Stimulated activated CD8-positive, alpha-beta memory T cell treated with anti-CD3 and anti-CD28 coated beads, Interleukin-12 subunit alpha, Interleukin-12 subunit beta, amount 100 ng/mL, for 24 hours (primary cell): ENCODE data around the gene CGB5.
A peak's percentile ranks its signal among the peaks of the same experiment; 100 is the strongest.
"Not testable (repeated sequence)": the region's sequence is repeated elsewhere in the genome, so short reads cannot be mapped to it uniquely, and the experiment has no call there.

Experiments
- DNase-seq: peaks from one replicate; pipeline ENCODE4 v3.0.0-alpha.2; 2020; ENCODE audit errors: extremely low read depth

Gene CGB5

DNA sequence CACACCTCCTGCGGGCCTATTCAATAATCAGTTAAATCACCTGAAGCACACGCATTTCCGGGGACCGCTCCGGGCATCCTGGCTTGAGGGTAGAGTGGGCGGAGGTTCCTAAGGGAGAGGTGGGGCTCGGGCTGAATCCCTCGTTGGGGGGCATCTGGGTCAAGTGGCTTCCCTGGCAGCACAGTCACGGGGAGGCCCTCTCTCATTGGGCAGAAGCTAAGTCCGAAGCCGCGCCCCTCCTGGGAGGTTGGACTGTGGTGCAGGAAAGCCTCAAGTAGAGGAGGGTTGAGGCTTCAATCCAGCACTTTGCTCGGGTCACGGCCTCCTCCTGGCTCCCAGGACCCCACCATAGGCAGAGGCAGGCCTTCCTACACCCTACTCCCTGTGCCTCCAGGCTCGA lies at the start of gene CGB5:
Gene CGB5, plus strand, starts transcription at position 301 of the 400 bp plus-strand sequence. CDS start 362 bp downstream, outside the sequence.
- DNase-seq, result not testable (repeated sequence)

DNA sequence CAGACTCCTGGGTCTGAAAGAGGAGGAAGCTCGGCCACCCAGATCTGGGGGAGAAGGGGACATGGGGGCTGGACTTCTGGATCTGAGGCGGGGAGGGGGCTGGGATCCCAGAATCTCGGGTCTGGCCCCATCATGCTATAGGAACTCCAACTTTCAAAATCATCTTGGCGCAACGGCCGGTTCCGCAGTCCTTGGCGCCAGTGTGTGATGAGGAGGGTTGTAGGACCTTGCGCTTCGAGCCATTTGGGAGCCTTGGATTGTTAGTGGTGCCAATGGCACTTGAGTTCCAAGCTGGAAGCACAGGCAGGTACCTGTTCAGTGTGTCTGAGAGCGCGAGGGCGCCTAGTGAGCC lies 49.6 kb upstream of the CGB5 start:
- no peak for DNase-seq

DNA sequence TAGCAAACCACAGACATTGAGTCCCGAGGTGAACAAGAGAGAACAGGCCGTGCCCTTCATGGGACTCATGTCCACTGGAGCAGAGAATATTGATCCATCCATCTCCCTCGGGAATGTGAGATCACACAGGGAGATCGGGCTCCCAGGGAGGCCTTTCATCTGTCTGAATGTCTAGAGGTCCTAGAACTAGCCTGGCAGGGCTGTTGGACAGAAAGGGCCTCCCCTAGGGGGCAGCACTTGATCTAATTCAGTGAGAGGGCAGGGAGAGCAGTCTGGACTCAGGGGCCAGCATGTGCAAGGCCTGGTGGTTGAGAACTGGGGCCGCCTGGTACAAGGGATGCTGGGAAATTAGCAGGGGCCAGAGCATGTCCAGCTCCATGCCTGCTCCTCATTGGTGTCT lies 45.7 kb upstream of the CGB5 start:
- no peak for DNase-seq

GRCh38 chr19:48999481-49000325 lies 43.9 kb upstream of the CGB5 start:
- DNase-seq, result peak; percentile 31

- no peak for DNase-seq
These were observed 39.5 kb upstream of the CGB5 start for GRCh38 chr19:49004133-49004532.

GRCh38 chr19:49004964-49005614 lies 38.6 kb upstream of the CGB5 start:
- no peak for DNase-seq

GRCh38 chr19:49006905-49007304 lies 36.7 kb upstream of the CGB5 start:
- no peak for DNase-seq

DNA sequence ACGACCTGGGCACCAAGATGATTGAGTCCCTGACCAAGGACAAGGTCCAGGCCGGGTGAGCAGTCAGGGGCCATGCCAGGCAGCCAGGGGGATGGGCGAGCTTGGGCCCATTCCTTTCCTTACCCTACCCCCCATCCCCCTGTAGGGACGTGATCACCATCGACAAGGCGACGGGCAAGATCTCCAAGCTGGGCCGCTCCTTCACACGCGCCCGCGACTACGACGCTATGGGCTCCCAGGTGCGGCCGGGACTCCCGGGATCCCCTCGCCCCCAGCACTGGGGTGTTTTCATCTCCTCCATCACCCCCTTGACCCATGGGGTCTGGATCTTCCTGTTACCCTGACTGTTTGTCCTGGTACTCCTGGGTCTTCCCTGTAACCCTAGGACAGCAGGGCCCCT lies 33.8 kb upstream of the CGB5 start:
- no peak for DNase-seq

GRCh38 chr19:49010453-49010852 lies 33.2 kb upstream of the CGB5 start:
- no peak for DNase-seq

GRCh38 chr19:49011194-49011593 lies 32.5 kb upstream of the CGB5 start:
- no peak for DNase-seq

- DNase-seq, result no peak
These were observed 29.4 kb upstream of the CGB5 start for GRCh38 chr19:49014123-49014869.

GRCh38 chr19:49014870-49015255 lies 28.8 kb upstream of the CGB5 start:
- no peak for DNase-seq

GRCh38 chr19:49016067-49016839 lies 27.4 kb upstream of the CGB5 start:
- DNase-seq, result no peak

- DNase-seq, result no peak
These were observed 26.5 kb upstream of the CGB5 start, which contains the start of gene LHB for GRCh38 chr19:49017041-49017665. TSS of gene LHB (minus strand) at chr19:49017091. CDS start at chr19:49017081, 10 bp downstream.

DNA sequence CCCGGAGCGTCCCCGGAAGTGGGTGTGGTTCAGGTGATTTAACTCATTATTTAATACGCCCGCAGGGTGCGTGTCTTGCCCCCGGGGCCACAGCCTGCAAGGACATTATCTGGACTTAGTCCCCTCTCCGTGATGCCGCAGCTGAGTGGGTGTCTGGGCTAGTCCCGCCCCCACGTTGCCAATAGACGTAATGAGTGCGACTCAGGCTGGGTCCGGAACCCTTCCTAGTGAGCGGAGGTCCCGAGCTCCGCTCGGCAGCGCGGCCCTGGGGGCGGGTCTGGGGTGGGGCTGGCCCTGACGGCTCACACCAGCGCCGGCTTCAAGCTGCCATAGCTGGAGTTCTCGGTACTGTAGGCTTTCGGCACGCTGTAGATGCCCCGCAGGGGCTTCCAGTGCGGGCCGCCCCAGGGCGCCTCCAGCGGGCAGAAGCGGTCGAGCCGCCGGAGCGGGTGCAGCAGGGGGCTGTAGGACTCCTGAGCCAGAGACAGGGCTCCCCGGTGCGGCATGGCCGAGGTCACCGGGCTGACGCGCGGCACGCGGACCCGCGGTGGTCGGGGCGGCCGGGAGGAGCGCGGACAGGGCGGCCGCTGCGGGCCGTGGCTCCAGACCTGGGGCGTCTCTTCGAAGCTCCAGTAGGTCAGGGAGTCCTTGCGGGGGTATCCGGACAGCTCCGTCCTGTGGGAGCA lies 25.8 kb upstream of the CGB5 start:
- no peak for DNase-seq

GRCh38 chr19:49018388-49019241 lies 25.0 kb upstream of the CGB5 start:
- not testable (repeated sequence) for DNase-seq

DNA sequence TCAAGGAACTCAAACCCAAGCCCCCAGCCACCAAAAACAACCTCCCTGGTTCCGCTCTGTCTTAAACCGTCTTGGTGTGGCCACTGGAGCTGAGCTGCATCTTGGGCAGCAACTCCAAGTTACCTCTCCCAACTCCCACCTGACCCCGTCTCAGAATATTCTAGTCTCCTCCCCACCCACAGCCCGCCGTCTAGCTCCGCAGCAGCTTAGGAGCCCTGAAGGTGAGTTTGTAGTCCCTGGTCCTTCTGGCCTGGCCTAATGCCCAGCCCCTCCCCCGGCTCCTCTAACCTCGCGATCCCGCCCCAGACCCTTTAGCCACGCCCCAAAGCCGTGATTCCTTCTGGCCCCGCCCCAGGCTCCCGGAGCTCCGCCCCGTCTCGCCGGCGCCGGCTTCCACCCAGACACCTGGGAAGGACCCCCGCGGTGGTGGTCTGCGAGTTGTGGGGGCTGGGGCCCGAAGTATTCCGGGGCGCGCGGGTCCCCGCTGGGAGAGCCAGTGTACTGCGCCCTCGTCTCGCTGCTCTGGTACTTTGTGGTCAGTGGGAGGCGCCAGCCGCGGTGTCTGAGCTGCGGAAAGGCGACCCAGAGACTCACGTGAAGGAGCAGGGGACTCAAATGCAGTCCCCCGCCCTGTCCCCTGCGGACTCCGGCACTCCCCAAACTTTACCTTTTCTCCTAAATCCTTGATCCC lies 24.3 kb upstream of the CGB5 start:
- DNase-seq, result no peak

DNA sequence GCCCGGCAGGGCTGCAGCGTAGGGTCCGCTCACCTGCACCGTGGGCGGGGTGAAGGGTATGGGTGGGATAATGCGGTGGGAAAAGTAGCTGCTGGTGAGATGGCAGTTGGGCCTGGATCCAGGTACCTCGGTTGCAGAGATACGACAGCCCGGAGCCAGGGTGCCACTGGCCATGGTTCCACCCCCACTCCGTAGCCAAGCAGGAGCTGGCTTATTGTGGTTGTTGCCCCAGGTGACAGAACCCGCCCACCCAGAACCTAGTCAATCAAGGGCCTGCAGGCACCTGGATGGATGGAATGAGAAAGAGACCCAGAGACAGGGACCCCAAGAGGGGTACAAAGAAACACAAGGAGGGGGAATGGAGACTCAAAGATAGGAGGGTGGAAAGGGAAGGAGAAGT lies 23.3 kb upstream of the CGB5 start:
- no peak for DNase-seq
